Skeletal muscle tissue (tissue), 4 donors: ENCODE results near the gene CNOT11. TPM values are rescaled to one million over a fixed set of nuclear protein-coding genes. Genes with fewer than 3 reads are reported as not detected.
A peak's percentile ranks its signal among the peaks of the same experiment; 100 is the strongest.

ENCODE experiments used
- H3K27ac ChIP-seq: one replicate; pipeline ENCODE4 v1.7.0; 2013; ENCODE audit warnings: mild to moderate bottlenecking, low read depth, low read length, inconsistent platforms
- H3K27me3 ChIP-seq, 3 donors: one replicate each; pipeline ENCODE4 v1.7.0; 2013; ENCODE audit warnings: low read length in 3 of 3; ENCODE audit not compliant: control insufficient read depth in 3 of 3, insufficient read depth in 3 of 3
- H3K36me3 ChIP-seq, 3 donors: one replicate each; pipeline ENCODE4 v1.7.0; 2013; ENCODE audit warnings: low read length in 3 of 3; ENCODE audit not compliant: control insufficient read depth in 3 of 3, insufficient read depth in 3 of 3
- H3K4me1 ChIP-seq, 3 donors: one replicate each; pipeline ENCODE4 v1.7.0; 2013; ENCODE audit warnings: low read length in 3 of 3, mild to moderate bottlenecking in 3 of 3; ENCODE audit not compliant: control insufficient read depth in 3 of 3, insufficient read depth in 3 of 3
- H3K4me3 ChIP-seq, 3 donors: one replicate each; pipeline ENCODE4 v1.7.0; 2013; ENCODE audit warnings: low read length in 3 of 3
- H3K9ac ChIP-seq, 3 donors: one replicate each; pipeline ENCODE4 v1.7.0; 2013; ENCODE audit warnings: low read length in 3 of 3, mild to moderate bottlenecking in 3 of 3, moderate library complexity in 2 of 3, low read depth in 1 of 3
- H3K9me3 ChIP-seq, 3 donors: one replicate each; pipeline ENCODE4 v1.7.0; 2013; ENCODE audit warnings: low read length in 3 of 3; ENCODE audit not compliant: control insufficient read depth in 3 of 3
- total RNA-seq: library from RNA; depleted of rRNA; stranded (reverse); fragments of >200 nt; gene quantifications from one replicate; pipeline ENCODE4 v1.2.3, GENCODE V29; 2014
- donor health status: Osteomylitis.

The CNOT11 gene
- total RNA-seq, 1 donor from 2014 or later: 19.8 TPM

- H3K36me3 ChIP-seq: peaks cover under 1 to 10% (median 6%) of the 10 kb centered on the region in 3 donors
- H3K27ac ChIP-seq: no peak overlapping the region
- H3K27me3 ChIP-seq: no peaks in the 10 kb centered on the region
- no peaks in the 10 kb centered on the region for H3K9me3 ChIP-seq
- H3K9ac ChIP-seq: no peak overlapping the region
- H3K4me3 ChIP-seq: no peak overlapping the region
- peaks cover under 1 to 4% (median 2%) of the 10 kb centered on the region in 3 donors for H3K4me1 ChIP-seq
These were observed 40.9 kb downstream of the CNOT11 start for GRCh38 chr2:101293544-101293943.

- Histone ChIP-seq H3K9ac (no peak overlapping the region), H3K27me3 (no peaks in the 10 kb centered on the region), H3K36me3 (peaks cover 0 to 8% (median 5%) of the 10 kb centered on the region in 3 donors), H3K4me1 (peaks cover 13 to 15% (median 14%) of the 10 kb centered on the region in 3 donors), H3K4me3 (no peak overlapping the region), H3K9me3 (no peaks in the 10 kb centered on the region), H3K27ac (no peak overlapping the region)
These were observed 42.2 kb downstream of the CNOT11 start for GRCh38 chr2:101294861-101295260.

- no peak overlapping the region for H3K9ac ChIP-seq
- H3K27me3 ChIP-seq: no peaks in the 10 kb centered on the region
- peaks cover 0 to 5% (median 5%) of the 10 kb centered on the region in 3 donors for H3K36me3 ChIP-seq
- H3K9me3 ChIP-seq: no peaks in the 10 kb centered on the region
- H3K4me3 ChIP-seq: no peak overlapping the region
- peaks cover 16 to 21% (median 19%) of the 10 kb centered on the region in 3 donors for H3K4me1 ChIP-seq
- H3K27ac ChIP-seq: no peak overlapping the region
These were observed 43.2 kb downstream of the CNOT11 start for GRCh38 chr2:101295895-101296294.

DNA sequence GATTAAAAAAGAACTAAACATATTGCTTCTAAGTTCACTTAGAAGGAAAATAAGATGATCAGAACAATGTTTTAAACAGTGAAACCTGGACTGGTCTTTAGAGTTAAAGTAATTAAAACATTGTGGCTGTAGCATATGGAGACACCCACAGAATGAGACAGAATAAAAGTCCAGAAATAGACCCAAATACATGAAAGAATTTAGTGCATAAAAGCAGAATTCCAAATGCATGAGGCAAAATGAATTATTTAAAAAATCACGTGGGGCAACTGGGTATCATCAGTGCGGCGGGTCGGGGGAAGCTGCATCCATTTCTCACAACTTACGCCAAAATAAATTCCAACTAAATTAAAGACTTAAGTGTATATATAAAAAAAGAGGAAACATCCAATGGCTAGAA, 43.7 kb downstream of the CNOT11 start:
- Histone ChIP-seq H3K27ac (no peak overlapping the region), H3K9me3 (no peaks in the 10 kb centered on the region), H3K9ac (no peak overlapping the region), H3K27me3 (no peaks in the 10 kb centered on the region), H3K4me3 (no peak overlapping the region), H3K36me3 (peaks cover 0 to 5% (median 5%) of the 10 kb centered on the region in 3 donors), H3K4me1 (peaks cover 16 to 21% (median 21%) of the 10 kb centered on the region in 3 donors)

DNA sequence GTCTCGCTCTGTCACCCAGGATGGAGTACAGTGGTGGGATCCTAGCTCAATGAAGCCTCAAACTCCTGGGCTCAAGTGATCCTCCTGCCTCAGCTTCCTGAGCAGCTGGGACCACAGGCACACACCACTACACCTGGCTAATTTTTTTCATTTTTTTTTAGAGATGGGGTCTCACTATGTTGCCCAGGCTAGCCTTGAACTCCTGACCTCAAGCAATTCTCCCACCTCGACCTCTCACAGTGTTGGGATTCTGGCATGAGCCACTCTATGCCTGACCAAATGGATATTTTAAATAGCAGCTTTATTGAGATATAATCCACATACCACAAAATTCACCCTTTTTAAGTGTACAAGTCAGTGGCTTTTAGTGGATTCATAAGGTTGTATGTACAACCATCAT, 44.7 kb downstream of the CNOT11 start:
- Histone ChIP-seq H3K27ac (no peak overlapping the region), H3K9ac (no peak overlapping the region), H3K4me3 (no peak overlapping the region), H3K36me3 (peaks cover 0 to 5% (median 2%) of the 10 kb centered on the region in 3 donors), H3K9me3 (no peaks in the 10 kb centered on the region), H3K4me1 (peaks cover 16 to 26% (median 21%) of the 10 kb centered on the region in 3 donors), H3K27me3 (no peaks in the 10 kb centered on the region)

GRCh38 chr2:101299604-101300003, 46.9 kb downstream of the CNOT11 start:
- H3K27me3 ChIP-seq: no peaks in the 10 kb centered on the region
- H3K4me3 ChIP-seq: no peak overlapping the region
- no peaks in the 10 kb centered on the region for H3K9me3 ChIP-seq
- peaks cover 21 to 34% (median 22%) of the 10 kb centered on the region in 3 donors for H3K4me1 ChIP-seq
- H3K36me3 ChIP-seq: peaks cover 0 to 2% (median under 1%) of the 10 kb centered on the region in 3 donors
- no peak overlapping the region for H3K27ac ChIP-seq
- peak overlapping the region in 1 of 3 donors; percentile 43 for H3K9ac ChIP-seq

- Histone ChIP-seq H3K4me3 (no peak overlapping the region), H3K27ac (no peak overlapping the region), H3K9ac (peak overlapping the region in 1 of 3 donors; percentile 43), H3K27me3 (no peaks in the 10 kb centered on the region), H3K9me3 (no peaks in the 10 kb centered on the region), H3K36me3 (no peaks in the 10 kb centered on the region), H3K4me1 (peaks cover 23 to 38% (median 26%) of the 10 kb centered on the region in 3 donors)
These were observed 47.5 kb downstream of the CNOT11 start for GRCh38 chr2:101300164-101300563.

GRCh38 chr2:101300836-101301235, 48.1 kb downstream of the CNOT11 start:
- Histone ChIP-seq H3K36me3 (no peaks in the 10 kb centered on the region), H3K9ac (peak overlapping the region in 1 of 3 donors; percentile 33), H3K9me3 (no peaks in the 10 kb centered on the region), H3K4me1 (peaks cover 28 to 45% (median 33%) of the 10 kb centered on the region in 3 donors), H3K27ac (no peak overlapping the region), H3K27me3 (no peaks in the 10 kb centered on the region), H3K4me3 (no peak overlapping the region)

DNA sequence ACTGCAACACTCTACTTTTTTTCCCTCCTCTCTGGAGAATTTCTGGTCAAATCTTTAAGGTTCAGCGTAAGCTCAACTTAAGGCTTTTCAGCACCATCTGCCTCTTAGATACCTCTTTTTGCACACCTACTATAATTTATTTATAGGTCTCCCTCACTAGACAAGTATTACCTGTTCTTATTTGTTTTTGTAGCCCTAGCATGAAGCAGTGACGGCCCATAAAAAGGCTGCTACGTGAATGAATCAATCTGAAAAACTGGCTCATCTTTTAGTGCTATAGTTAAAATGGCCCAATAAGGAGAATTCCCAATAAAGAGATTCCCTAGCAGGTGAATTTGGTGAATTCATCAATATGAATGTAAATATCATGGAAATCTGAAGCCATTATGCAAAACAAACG, 49.3 kb downstream of the CNOT11 start:
- no peaks in the 10 kb centered on the region for H3K27me3 ChIP-seq
- no peak overlapping the region for H3K27ac ChIP-seq
- no peak overlapping the region for H3K4me3 ChIP-seq
- peaks cover 34 to 48% (median 45%) of the 10 kb centered on the region in 3 donors for H3K4me1 ChIP-seq
- no peaks in the 10 kb centered on the region for H3K36me3 ChIP-seq
- H3K9me3 ChIP-seq: no peaks in the 10 kb centered on the region
- no peak overlapping the region for H3K9ac ChIP-seq

DNA sequence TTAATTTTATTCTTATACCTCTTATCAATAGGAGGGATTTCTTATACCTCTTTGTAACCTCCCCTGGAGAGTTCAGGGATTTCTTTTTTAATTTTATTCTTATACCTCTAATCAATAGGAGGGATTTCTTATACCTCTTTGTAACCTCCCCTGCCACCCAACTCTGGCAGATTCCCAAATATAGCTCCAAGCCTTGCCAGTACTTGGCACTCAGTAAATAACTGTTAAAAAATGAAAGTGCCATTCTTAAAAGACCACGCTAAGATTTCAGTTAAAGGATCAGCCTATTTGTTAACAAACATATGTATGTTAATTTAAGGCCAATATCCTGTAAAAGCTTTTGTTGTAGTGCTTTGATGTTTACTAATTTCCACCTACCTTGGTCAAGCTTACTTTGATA, 51.0 kb downstream of the CNOT11 start:
- no peaks in the 10 kb centered on the region for H3K9me3 ChIP-seq
- no peak overlapping the region for H3K27ac ChIP-seq
- H3K9ac ChIP-seq: no peak overlapping the region
- H3K36me3 ChIP-seq: no peaks in the 10 kb centered on the region
- H3K4me3 ChIP-seq: no peak overlapping the region
- H3K27me3 ChIP-seq: no peaks in the 10 kb centered on the region
- H3K4me1 ChIP-seq: peaks cover 36 to 48% (median 44%) of the 10 kb centered on the region in 3 donors
